Smooth muscle cell of the brain vasculature (primary cell): ENCODE data around the gene FRY.
A peak's percentile ranks its signal among the peaks of the same experiment; 100 is the strongest.
"Not testable (repeated sequence)": the region's sequence is repeated elsewhere in the genome, so short reads cannot be mapped to it uniquely, and the experiment has no call there.

Experiments used
- DNase-seq: peaks from one replicate; pipeline ENCODE4 v3.0.0-alpha.2; 2012; ENCODE audit warnings: low read depth, low spot score

Gene FRY

GRCh38 chr13:32031025-32031814 lies at the start of gene FRY:
TSS of gene FRY (plus strand) at chr13:32031774. CDS start at chr13:32031796, 22 bp downstream.
- DNase-seq = no peak

GRCh38 chr13:31982124-31982523 lies 49.5 kb upstream of the FRY start:
- DNase-seq = no peak

- DNase-seq = peak; percentile 78
Measured at GRCh38 chr13:31982540-31982939, 49.0 kb upstream of the FRY start.

GRCh38 chr13:31983696-31984095 lies 47.9 kb upstream of the FRY start:
- not testable (repeated sequence) for DNase-seq

GRCh38 chr13:31984388-31984787 lies 47.2 kb upstream of the FRY start:
- DNase-seq = not testable (repeated sequence)

- DNase-seq = no peak
Measured at GRCh38 chr13:31986676-31987470, 44.7 kb upstream of the FRY start.

GRCh38 chr13:31987535-31988170 lies 43.9 kb upstream of the FRY start:
- DNase-seq = no peak

GRCh38 chr13:31994367-31994766 lies 37.2 kb upstream of the FRY start:
- not testable (repeated sequence) for DNase-seq

- no peak for DNase-seq
Measured at GRCh38 chr13:31996601-31997000, 35.0 kb upstream of the FRY start.

- no peak for DNase-seq
Measured at GRCh38 chr13:31997641-31998040, 33.9 kb upstream of the FRY start.

GRCh38 chr13:31998131-31998530 lies 33.4 kb upstream of the FRY start:
- DNase-seq = no peak

- not testable (repeated sequence) for DNase-seq
Measured at GRCh38 chr13:32000754-32001153, 30.8 kb upstream of the FRY start.

- DNase-seq = no peak
Measured at GRCh38 chr13:32001154-32001768, 30.3 kb upstream of the FRY start.

- no peak for DNase-seq
Measured at GRCh38 chr13:32001769-32002168, 29.8 kb upstream of the FRY start.

GRCh38 chr13:32002873-32003272 lies 28.7 kb upstream of the FRY start:
- no peak for DNase-seq

- no peak for DNase-seq
Measured at GRCh38 chr13:32007494-32007893, 24.1 kb upstream of the FRY start.

GRCh38 chr13:32008518-32009175 lies 22.9 kb upstream of the FRY start:
- no peak for DNase-seq

GRCh38 chr13:32009362-32009761 lies 22.2 kb upstream of the FRY start:
- DNase-seq = no peak

- no peak for DNase-seq
Measured at GRCh38 chr13:32010136-32010535, 21.4 kb upstream of the FRY start.

GRCh38 chr13:32011971-32012370 lies 19.6 kb upstream of the FRY start:
- DNase-seq = no peak

- DNase-seq = no peak
Measured at GRCh38 chr13:32013181-32013580, 18.4 kb upstream of the FRY start.
